Adrenal gland (tissue), 12 donors: ENCODE data around the gene HYI. TPM values are rescaled to one million over a fixed set of nuclear protein-coding genes. Genes with fewer than 3 reads are reported as not detected.

Experiments
- DNase-seq, 7 donors: peaks; one replicate each; pipeline ENCODE4 v3.0.0-alpha.2; 2019 to 2020
- H3K27ac ChIP-seq, 5 donors: fragments of 200-600 bp; sonication (generic) in 4 of 5; 1 replicate in 3 of 5; 2 replicates in 2 of 5; pipeline versions ENCODE4 v1.5.1 to v1.8.0; 2016 to 2020; ENCODE audit warnings: mild to moderate bottlenecking in 1 of 5
- H3K27me3 ChIP-seq: fragments of 200-600 bp; 2 replicates; pipeline ENCODE4 v1.8.0; 2021
- H3K36me3 ChIP-seq, 2 donors: fragments of 200-600 bp; replicated peaks in 1 of 2; 1 replicate in 1 of 2; 2 replicates in 1 of 2; pipeline versions ENCODE4 v1.5.1 to v1.8.0; 2018 to 2022
- H3K4me1 ChIP-seq, 2 donors: fragments of 200-600 bp; replicated peaks in 1 of 2; 1 replicate in 1 of 2; 2 replicates in 1 of 2; pipeline versions ENCODE4 v1.5.1 to v1.8.0; 2018 to 2021
- H3K4me3 ChIP-seq, 4 donors: fragments of 200-600 bp; sonication (generic) in 3 of 4; one replicate each; pipeline ENCODE4 v1.5.1; 2016 to 2018
- H3K9me3 ChIP-seq, 3 donors: fragments of 200-600 bp; sonication (generic) in 1 of 3; replicated peaks in 1 of 3; 1 replicate in 2 of 3; 2 replicates in 1 of 3; pipeline versions ENCODE4 v1.5.1 to v1.8.0; 2016 to 2021
- CTCF ChIP-seq, 6 experiments: fragments of 450-650 bp in 4 of 6; fragments of 200-600 bp in 2 of 6; sonication (generic) in 1 of 6; IDR thresholded peaks; 1 replicate in 5 of 6; 2 replicates in 1 of 6; pipeline versions ENCODE4 v1.5.1 to v1.8.0; 2016 to 2021; ENCODE audit warnings: antibody characterized with exemption in 6 of 6, mild to moderate bottlenecking in 2 of 6, moderate library complexity in 1 of 6
- POLR2A ChIP-seq, 2 donors: fragments of 450-650 bp; IDR thresholded peaks; one replicate each; pipeline ENCODE4 v1.6.1; 2017; ENCODE audit warnings: antibody characterized with exemption in 2 of 2, mild to moderate bottlenecking in 2 of 2, moderate library complexity in 1 of 2
- WGBS, 4 donors: extraction: QIAGEN DNeasy Blood & Tissue Kit in 2 of 4; methylation state at CpG; one replicate each; pipeline versions ENCODE4 v1.1.5 to v1.1.7; 2013 to 2017; 5-methylcytosine and 5-hydroxymethylcytosine counted together
- intact Hi-C, 2 donors: fragments of 100-400 bp; cut with DNase I; formaldehyde crosslinking; loops; one replicate each; pipeline versions ENCODE4 v1.14.1 to v1.15.0; 2022 to 2023
- polyA plus RNA-seq, 3 donors: library from polyadenylated mRNA; stranded (reverse); fragments of 200-250 nt in 2 of 3; fragments of 350-450 nt in 1 of 3; fragmentation: Illumina TruSeq in 1 of 3; extraction: RNeasy Lipid Tissue Mini Kit (QIAGEN cat#74804) in 1 of 3; gene quantifications; one replicate each; pipeline ENCODE4 v1.2.3, GENCODE V29; 2013 to 2014
- total RNA-seq, 9 donors: library from RNA; depleted of rRNA in 4 of 9; stranded (reverse); fragments of >200 nt in 4 of 9; fragments of 120-200 nt in 1 of 9; fragmentation: NEBNext Ultra II Directional in 1 of 9; extraction: Animal tissue kit (Norgen Biotek cat#: 25700) in 1 of 9; gene quantifications; one replicate each; pipeline versions ENCODE4 v1.1.0 to v1.2.4, GENCODE V29; 2013 to 2023
- donor health status: healthy with polysubstance abuse.
- donor health status: Bipolar disorder and iron deficiency.
- donor health status: DM: yes; HTN: yes; CAD: no.
- donor health status: DM: no; HTN: no; CAD: no.
- donor health status: DM: no; HTN: no; CAD: no.
- donor health status: DM: yes; HTN: yes; CAD: no.

The HYI gene
- total and polyA plus RNA-seq, 12 donors, result 24.7 to 209 (median 51.9) TPM

- peaks cover 0 to 6% of the 10 kb centered on the region in 2 donors for H3K4me1 ChIP-seq
- no peak overlapping the region for H3K4me3 ChIP-seq
- TF ChIP-seq POLR2A (IDR thresholded peaks at IDR 0.05), result no peak
- TF ChIP-seq CTCF (IDR thresholded peaks at IDR 0.05), result no peak
- 87 to 90% (median 89%) methylated on average over 5 to 7 of the region's 7 CpGs for WGBS, 4 donors
- peaks cover 0 to 56% of the 10 kb centered on the region in 2 donors for H3K36me3 ChIP-seq
- H3K27me3 ChIP-seq, result no peaks in the 10 kb centered on the region
- intact Hi-C loops, result no loop called here
- no peaks in the 10 kb centered on the region for H3K9me3 ChIP-seq
- peak in 4 of 7 donors; percentile 7 to 29 (median 14) for DNase-seq
- H3K27ac ChIP-seq, result no peak overlapping the region
Measured at GRCh38 chr1:43440358-43440757, 13.4 kb downstream of the HYI start.

GRCh38 chr1:43439781-43440180 is 13.9 kb downstream of the HYI start:
- Histone ChIP-seq H3K4me1 (peaks cover 0 to 3% of the 10 kb centered on the region in 2 donors), H3K27me3 (no peaks in the 10 kb centered on the region), H3K4me3 (no peak overlapping the region), H3K9me3 (no peaks in the 10 kb centered on the region), H3K36me3 (peaks cover 0 to 57% of the 10 kb centered on the region in 2 donors), H3K27ac (no peak overlapping the region)
- WGBS, 4 donors, result 94 to 98% (median 97%) methylated on average over 7 of the region's 7 CpGs
- peak in 4 of 7 donors; percentile 5 to 46 (median 12) for DNase-seq
- intact Hi-C loops, result no loop called here
- no peak for TF ChIP-seq POLR2A (IDR thresholded peaks at IDR 0.05)
- no peak for TF ChIP-seq CTCF (IDR thresholded peaks at IDR 0.05)

GRCh38 chr1:43438953-43439581 is 14.7 kb downstream of the HYI start:
- no peak overlapping the region for H3K27ac ChIP-seq
- intact Hi-C loops, result no loop called here
- no peak overlapping the region for H3K4me3 ChIP-seq
- peaks cover 0 to 64% of the 10 kb centered on the region in 2 donors for H3K36me3 ChIP-seq
- H3K9me3 ChIP-seq, result no peaks in the 10 kb centered on the region
- peak in 4 of 7 donors; percentile 12 to 49 (median 17) for DNase-seq
- H3K4me1 ChIP-seq, result no peaks in the 10 kb centered on the region
- TF ChIP-seq CTCF (IDR thresholded peaks at IDR 0.05) (no peak), POLR2A (IDR thresholded peaks at IDR 0.05) (no peak)
- no peaks in the 10 kb centered on the region for H3K27me3 ChIP-seq
- 88 to 93% (median 91%) methylated on average over 10 of the region's 10 CpGs for WGBS, 4 donors

- no peak for TF ChIP-seq CTCF (IDR thresholded peaks at IDR 0.05)
- TF ChIP-seq POLR2A (IDR thresholded peaks at IDR 0.05), result no peak
- no peaks in the 10 kb centered on the region for H3K4me1 ChIP-seq
- H3K27me3 ChIP-seq, result no peaks in the 10 kb centered on the region
- peaks cover 0 to 64% of the 10 kb centered on the region in 2 donors for H3K36me3 ChIP-seq
- H3K9me3 ChIP-seq, result no peaks in the 10 kb centered on the region
- peak in 4 of 7 donors; percentile 5 to 48 (median 14) for DNase-seq
- H3K4me3 ChIP-seq, result no peak overlapping the region
- intact Hi-C loops, result no loop called here
- no peak overlapping the region for H3K27ac ChIP-seq
- 93 to 98% (median 95%) methylated on average over 8 of the region's 8 CpGs for WGBS, 4 donors
Measured at GRCh38 chr1:43438576-43438952, 15.2 kb downstream of the HYI start.
